PC-3 (cell line): ENCODE measurements around the gene ZNF862. TPM values are rescaled to one million over a fixed set of nuclear protein-coding genes. Genes with fewer than 3 reads are reported as not detected.

Experiments
- ATAC-seq: fragments of 200-7000 bp; cut with Tn5 transposase; 2 replicates; pipeline ENCODE4 v1.9.1; 2020; ENCODE audit warnings: mild to moderate bottlenecking, moderate library complexity
- BruUV-seq: library from RNA; stranded (reverse); fragments of 400-500 nt; replicated peaks from 2 replicates; lab custom pipeline; 2021; lab: Mats Ljungman, UMichigan
- CTCF ChIA-PET: fragments of 300-600 bp; sonication (Branson Sonifier 250); formaldehyde crosslinking; loops from one replicate; lab custom pipeline; 2022; ENCODE audit warnings: antibody characterized with exemption; lab: Charles Lee
- POLR2A ChIA-PET: fragments of 300-600 bp; sonication (Branson Sonifier 250); formaldehyde crosslinking; loops from one replicate; lab custom pipeline; 2022; ENCODE audit warnings: antibody characterized with exemption; ENCODE audit not compliant: unreplicated experiment; lab: Charles Lee
- DNase-seq: peaks from one replicate; pipeline ENCODE4 v3.0.0-alpha.2; 2015
- H2AFZ ChIP-seq: fragments of 300-600 bp; sonication (generic); 2 replicates; pipeline ENCODE4 v1.6.0; 2016; ENCODE audit warnings: antibody characterized with exemption, low read length
- H3F3A ChIP-seq: fragments of 300-600 bp; sonication (generic); one replicate; pipeline ENCODE4 v1.6.0; 2017; ENCODE audit warnings: antibody characterized with exemption, low read length, control low read depth, mild to moderate bottlenecking; ENCODE audit not compliant: unreplicated experiment
- H3K27ac ChIP-seq: fragments of 300-600 bp; sonication (generic); 2 replicates; pipeline ENCODE4 v1.5.1; 2016; ENCODE audit warnings: mild to moderate bottlenecking, low read length
- H3K27me3 ChIP-seq: fragments of 300-600 bp; sonication (generic); 2 replicates; pipeline ENCODE4 v1.6.1; 2016; ENCODE audit warnings: low read length, mixed read lengths
- H3K36me3 ChIP-seq: fragments of 300-600 bp; sonication (generic); 2 replicates; pipeline ENCODE4 v1.6.1; 2016; ENCODE audit warnings: low read depth, mixed run types, low read length, mixed read lengths
- H3K4me1 ChIP-seq: fragments of 300-600 bp; sonication (generic); 2 replicates; pipeline ENCODE4 v1.5.1; 2016; ENCODE audit warnings: low read length; ENCODE audit not compliant: insufficient read depth
- H3K4me2 ChIP-seq: fragments of 300-600 bp; sonication (generic); 2 replicates; pipeline ENCODE4 v1.6.0; 2016; ENCODE audit warnings: low read length
- H3K4me3 ChIP-seq: fragments of 300-600 bp; sonication (generic); 2 replicates; pipeline ENCODE4 v1.5.1; 2016; ENCODE audit warnings: mild to moderate bottlenecking, low read length, mixed read lengths
- H3K79me2 ChIP-seq: fragments of 300-600 bp; sonication (generic); 2 replicates; pipeline ENCODE4 v1.6.1; 2017; ENCODE audit warnings: low read length, mixed read lengths
- H3K9ac ChIP-seq: fragments of 300-600 bp; sonication (generic); 2 replicates; pipeline ENCODE4 v1.6.0; 2016; ENCODE audit warnings: mild to moderate bottlenecking, low read length
- H3K9me2 ChIP-seq: fragments of 300-600 bp; sonication (generic); replicated peaks from 2 replicates; pipeline ENCODE4 v1.6.1; 2016; ENCODE audit warnings: mixed run types, low read length, mixed read lengths
- H3K9me3 ChIP-seq: fragments of 300-600 bp; sonication (generic); 2 replicates; pipeline ENCODE4 v1.6.1; 2016; ENCODE audit warnings: low read length, mixed read lengths
- H4K20me1 ChIP-seq: fragments of 300-600 bp; sonication (generic); 2 replicates; pipeline ENCODE4 v1.6.1; 2016; ENCODE audit warnings: low read length, mixed read lengths
- EZH2 ChIP-seq: fragments of 300-600 bp; sonication (generic); IDR thresholded peaks from one replicate; pipeline ENCODE4 v1.6.1; 2017; ENCODE audit warnings: antibody characterized with exemption, mild to moderate bottlenecking, low read length; ENCODE audit not compliant: unreplicated experiment
- EZH2phosphoT487 ChIP-seq: fragments of 300-600 bp; sonication (generic); IDR thresholded peaks from 2 replicates; pipeline ENCODE4 v1.6.1; 2018; ENCODE audit warnings: mild to moderate bottlenecking, antibody characterized with exemption, low read length, borderline replicate concordance
- intact Hi-C: fragments of 100-400 bp; cut with micrococcal nuclease; formaldehyde crosslinking; loops from 2 replicates; pipeline ENCODE4 v1.9.0; 2023
- total RNA-seq: library from RNA; depleted of rRNA; stranded (reverse); fragments of >200 nt; gene quantifications from 2 replicates; pipeline ENCODE4 v1.2.3, GENCODE V29; 2014
- TF ChIP-seq, protein P1 (sequence below): fragments of 300-600 bp; sonication (generic); conservative IDR thresholded peaks from 2 replicates; pipeline ENCODE4 v1.5.1; 2017; ENCODE audit warnings: antibody characterized with exemption, low read depth, mild to moderate bottlenecking, low read length

ZNF862 gene
- total RNA-seq, 1 experiment from 2014 or later = 3.0 TPM

DNA sequence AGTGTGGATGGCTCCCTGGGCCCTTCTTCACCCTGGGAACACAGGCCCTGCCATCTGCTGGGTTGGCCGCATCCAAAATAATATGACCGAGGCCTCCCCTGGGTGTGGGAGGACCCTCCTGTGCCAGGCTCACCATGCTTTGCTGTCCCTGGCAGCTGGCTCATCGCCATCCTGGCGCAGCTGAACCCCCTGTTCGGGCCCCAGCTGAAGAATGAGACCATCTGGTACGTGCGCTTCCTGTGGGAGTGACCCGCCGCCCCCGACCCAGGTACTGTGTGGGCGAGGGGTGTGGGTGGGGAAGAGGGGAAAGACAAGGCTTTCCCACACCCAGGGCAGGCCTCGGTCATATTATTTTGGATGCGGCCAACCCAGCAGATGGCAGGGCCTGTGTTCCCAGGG, 40.3 kb downstream of the ZNF862 start:
- BruUV-seq = no TSS peak
- TF ChIP-seq, protein P1, sequence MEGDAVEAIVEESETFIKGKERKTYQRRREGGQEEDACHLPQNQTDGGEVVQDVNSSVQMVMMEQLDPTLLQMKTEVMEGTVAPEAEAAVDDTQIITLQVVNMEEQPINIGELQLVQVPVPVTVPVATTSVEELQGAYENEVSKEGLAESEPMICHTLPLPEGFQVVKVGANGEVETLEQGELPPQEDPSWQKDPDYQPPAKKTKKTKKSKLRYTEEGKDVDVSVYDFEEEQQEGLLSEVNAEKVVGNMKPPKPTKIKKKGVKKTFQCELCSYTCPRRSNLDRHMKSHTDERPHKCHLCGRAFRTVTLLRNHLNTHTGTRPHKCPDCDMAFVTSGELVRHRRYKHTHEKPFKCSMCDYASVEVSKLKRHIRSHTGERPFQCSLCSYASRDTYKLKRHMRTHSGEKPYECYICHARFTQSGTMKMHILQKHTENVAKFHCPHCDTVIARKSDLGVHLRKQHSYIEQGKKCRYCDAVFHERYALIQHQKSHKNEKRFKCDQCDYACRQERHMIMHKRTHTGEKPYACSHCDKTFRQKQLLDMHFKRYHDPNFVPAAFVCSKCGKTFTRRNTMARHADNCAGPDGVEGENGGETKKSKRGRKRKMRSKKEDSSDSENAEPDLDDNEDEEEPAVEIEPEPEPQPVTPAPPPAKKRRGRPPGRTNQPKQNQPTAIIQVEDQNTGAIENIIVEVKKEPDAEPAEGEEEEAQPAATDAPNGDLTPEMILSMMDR = no peak
- TF ChIP-seq EZH2phosphoT487 = no peak
- TF ChIP-seq EZH2 = no peak
- intact Hi-C loops = no loop called here
- ATAC-seq (no peak), DNase-seq (no peak)
- no peak overlapping the region for H3K4me3 ChIP-seq
- H3K27me3 ChIP-seq = no peaks in the 10 kb centered on the region
- H3K9ac ChIP-seq = no peak overlapping the region
- POLR2A ChIA-PET = no interaction called here
- no peaks in the 10 kb centered on the region for H3F3A ChIP-seq
- CTCF ChIA-PET = no interaction called here
- H3K9me3 ChIP-seq = no peaks in the 10 kb centered on the region
- H2AFZ ChIP-seq = no peak overlapping the region
- no peak overlapping the region for H3K27ac ChIP-seq
- no peaks in the 10 kb centered on the region for H3K36me3 ChIP-seq
- peaks cover 11% of the 10 kb centered on the region for H3K4me1 ChIP-seq
- H3K79me2 ChIP-seq = peaks cover 12% of the 10 kb centered on the region; the same call in 1 of the 2 replicates
- H3K4me2 ChIP-seq = no peak overlapping the region
- H4K20me1 ChIP-seq = no peaks in the 10 kb centered on the region
- H3K9me2 ChIP-seq = no peaks in the 10 kb centered on the region

- TF ChIP-seq, protein P1 = no peak
- TF ChIP-seq EZH2phosphoT487 (no peak), EZH2 (no peak)
Observed at GRCh38 chr7:149879271-149879743, 41.1 kb downstream of the ZNF862 start.

DNA sequence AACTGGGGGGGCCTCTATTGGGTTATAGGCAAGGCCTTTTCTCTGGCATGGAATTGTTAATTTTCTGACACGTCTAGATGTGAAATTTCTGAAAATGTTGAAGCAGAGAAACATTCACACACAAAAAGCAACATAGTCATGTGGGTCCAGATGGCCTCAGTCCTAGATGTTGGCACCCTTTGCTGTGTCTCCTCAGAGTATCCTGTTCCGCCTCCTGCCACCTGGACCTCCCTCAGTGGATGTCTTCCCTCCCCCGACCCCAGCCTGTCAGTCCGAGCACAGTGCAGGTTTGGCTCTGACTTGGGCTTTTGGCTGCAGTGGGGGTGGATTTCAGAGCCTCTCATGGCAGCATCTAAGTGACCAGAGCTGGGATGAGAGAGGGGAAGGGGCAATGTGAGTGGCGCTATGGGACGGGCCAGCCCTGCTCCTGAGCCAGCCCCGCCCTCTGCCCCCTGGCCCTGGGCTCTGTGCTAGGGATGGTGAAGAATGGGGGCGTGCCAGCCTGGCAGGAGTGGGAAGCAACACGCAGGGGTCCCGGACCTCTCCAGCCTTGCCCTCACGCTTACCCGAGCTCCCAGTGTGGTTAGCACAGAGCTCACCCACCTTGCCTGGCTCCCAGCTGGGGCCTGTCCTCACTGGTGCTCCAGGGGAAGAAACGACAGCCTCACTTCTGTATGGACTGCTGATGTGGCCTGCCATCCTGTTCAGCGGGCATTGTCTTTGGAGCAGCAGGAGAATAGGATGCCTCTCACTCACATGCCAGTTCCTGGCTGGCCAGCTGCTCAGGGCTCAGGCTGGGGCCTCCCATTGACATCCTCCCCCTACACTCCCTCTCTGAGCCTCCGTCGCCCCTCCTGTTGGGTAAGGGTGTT, 41.8 kb downstream of the ZNF862 start:
- Histone ChIP-seq H3K79me2 (peaks cover 6% of the 10 kb centered on the region; the same call in 1 of the 2 replicates), H2AFZ (no peak overlapping the region), H3K27ac (no peak overlapping the region), H3F3A (no peaks in the 10 kb centered on the region), H4K20me1 (no peaks in the 10 kb centered on the region), H3K9me3 (no peaks in the 10 kb centered on the region), H3K27me3 (no peaks in the 10 kb centered on the region), H3K9me2 (no peaks in the 10 kb centered on the region), H3K36me3 (no peaks in the 10 kb centered on the region), H3K9ac (no peak overlapping the region), H3K4me1 (peaks cover 5% of the 10 kb centered on the region), H3K4me3 (no peak overlapping the region), H3K4me2 (no peak overlapping the region)
- DNase-seq (no peak), ATAC-seq (no peak)
- POLR2A ChIA-PET = no interaction called here
- TF ChIP-seq, protein P1 = no peak
- TF ChIP-seq EZH2 (no peak), EZH2phosphoT487 (no peak)
- intact Hi-C loops = loop anchor here (5.0 to 10.0 kb wide), 2 partner anchors 165 to 397 kb away; no protein-coding TSS in a partner anchor
- CTCF ChIA-PET = no interaction called here
- BruUV-seq = TSS peak; percentile 30

More at GRCh38 chr7:149879271-149879743, 41.1 kb downstream of the ZNF862 start:
- H3K27ac ChIP-seq = no peak overlapping the region
- DNase-seq = no peak
- no peak overlapping the region for H3K4me3 ChIP-seq
- H3K4me2 ChIP-seq = no peak overlapping the region
- no peaks in the 10 kb centered on the region for H4K20me1 ChIP-seq
- intact Hi-C loops = no loop called here
- no peaks in the 10 kb centered on the region for H3K9me2 ChIP-seq
- H3K27me3 ChIP-seq = no peaks in the 10 kb centered on the region
- H3F3A ChIP-seq = no peaks in the 10 kb centered on the region
- H3K4me1 ChIP-seq = peaks cover 11% of the 10 kb centered on the region
- H3K79me2 ChIP-seq = peaks cover 12% of the 10 kb centered on the region; the same call in 1 of the 2 replicates
- H2AFZ ChIP-seq = no peak overlapping the region
- CTCF ChIA-PET = no interaction called here
- no peaks in the 10 kb centered on the region for H3K36me3 ChIP-seq
- no peak overlapping the region for H3K9ac ChIP-seq
- no peaks in the 10 kb centered on the region for H3K9me3 ChIP-seq
- POLR2A ChIA-PET = no interaction called here
- BruUV-seq = no TSS peak
- no peak for ATAC-seq
